BE2C (cell line): ENCODE results near the gene VPS26B.
A peak's percentile ranks its signal among the peaks of the same experiment; 100 is the strongest.

Experiments used
- DNase-seq: peaks from one replicate; pipeline ENCODE4 v3.0.0-alpha.2; 2020
- H3K27me3 ChIP-seq: fragments of 250-450 bp; sonication (Bioruptor Pico); 2 replicates; pipeline ENCODE4 v1.5.1; 2020; ENCODE audit warnings: mild to moderate bottlenecking
- H3K36me3 ChIP-seq: fragments of 250-450 bp; sonication (Bioruptor Pico); 2 replicates; pipeline ENCODE4 v1.5.1; 2020; ENCODE audit warnings: mild to moderate bottlenecking
- H3K4me1 ChIP-seq: fragments of 250-450 bp; sonication (Bioruptor Pico); 2 replicates; pipeline ENCODE4 v1.5.1; 2020
- H3K4me3 ChIP-seq: 2 replicates; pipeline ENCODE4 v1.5.1; 2011; ENCODE audit warnings: low read depth, low read length
- H3K9me3 ChIP-seq: fragments of 250-450 bp; sonication (Bioruptor Pico); 2 replicates; pipeline ENCODE4 v1.5.1; 2020
- TF ChIP-seq, protein P1 (sequence below): IDR thresholded peaks from 2 replicates; pipeline ENCODE4 v1.5.1; 2012; ENCODE audit warnings: mild to moderate bottlenecking, low read depth, low read length

Gene VPS26B

DNA sequence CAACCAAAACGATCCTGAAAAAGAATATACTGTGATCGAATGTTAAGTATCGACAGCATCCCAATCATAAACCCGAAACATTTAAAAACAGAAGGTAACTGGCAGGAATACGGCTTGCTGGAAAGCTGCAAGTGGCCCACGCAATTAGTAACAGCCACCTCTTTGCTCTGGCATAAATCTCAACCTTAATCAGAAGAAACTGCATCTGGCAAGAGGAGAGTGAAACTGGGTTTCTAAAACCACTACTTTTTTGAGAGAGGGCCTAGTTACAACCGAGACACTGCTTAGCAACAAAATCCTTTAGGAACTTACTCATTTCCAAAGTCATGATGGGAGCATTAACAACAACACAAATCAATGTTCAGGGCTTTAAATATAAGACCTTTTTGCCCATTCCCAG, 8.6 kb upstream of the VPS26B start:
- H3K36me3 ChIP-seq = peaks cover 53% of the 10 kb centered on the region
- H3K27me3 ChIP-seq = no peaks in the 10 kb centered on the region
- TF ChIP-seq, protein P1, sequence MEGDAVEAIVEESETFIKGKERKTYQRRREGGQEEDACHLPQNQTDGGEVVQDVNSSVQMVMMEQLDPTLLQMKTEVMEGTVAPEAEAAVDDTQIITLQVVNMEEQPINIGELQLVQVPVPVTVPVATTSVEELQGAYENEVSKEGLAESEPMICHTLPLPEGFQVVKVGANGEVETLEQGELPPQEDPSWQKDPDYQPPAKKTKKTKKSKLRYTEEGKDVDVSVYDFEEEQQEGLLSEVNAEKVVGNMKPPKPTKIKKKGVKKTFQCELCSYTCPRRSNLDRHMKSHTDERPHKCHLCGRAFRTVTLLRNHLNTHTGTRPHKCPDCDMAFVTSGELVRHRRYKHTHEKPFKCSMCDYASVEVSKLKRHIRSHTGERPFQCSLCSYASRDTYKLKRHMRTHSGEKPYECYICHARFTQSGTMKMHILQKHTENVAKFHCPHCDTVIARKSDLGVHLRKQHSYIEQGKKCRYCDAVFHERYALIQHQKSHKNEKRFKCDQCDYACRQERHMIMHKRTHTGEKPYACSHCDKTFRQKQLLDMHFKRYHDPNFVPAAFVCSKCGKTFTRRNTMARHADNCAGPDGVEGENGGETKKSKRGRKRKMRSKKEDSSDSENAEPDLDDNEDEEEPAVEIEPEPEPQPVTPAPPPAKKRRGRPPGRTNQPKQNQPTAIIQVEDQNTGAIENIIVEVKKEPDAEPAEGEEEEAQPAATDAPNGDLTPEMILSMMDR = no peak
- no peak overlapping the region for H3K4me3 ChIP-seq
- DNase-seq = no peak
- no peaks in the 10 kb centered on the region for H3K9me3 ChIP-seq
- H3K4me1 ChIP-seq = no peaks in the 10 kb centered on the region; the same call in none of the 2 replicates

DNA sequence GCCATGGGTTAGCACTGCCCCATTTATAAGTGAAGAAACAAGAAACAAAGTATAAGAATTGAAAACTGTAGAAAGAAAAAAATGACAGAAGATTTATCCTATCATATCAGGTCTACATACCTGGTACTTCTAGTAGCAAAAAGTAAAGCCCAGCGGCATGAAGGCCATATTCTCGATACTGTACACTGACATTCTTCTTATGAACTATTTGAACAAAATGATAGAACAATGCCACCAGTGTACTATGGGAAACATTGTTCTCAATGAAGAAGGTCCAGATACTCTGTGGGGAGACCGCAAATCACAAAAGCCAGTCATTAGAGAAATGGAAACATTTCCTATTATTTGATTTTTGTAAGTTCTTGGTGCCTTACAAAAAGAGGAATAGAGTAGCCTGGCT, 7.7 kb upstream of the VPS26B start:
- Histone ChIP-seq H3K9me3 (no peaks in the 10 kb centered on the region), H3K36me3 (peaks cover 46% of the 10 kb centered on the region), H3K4me3 (no peak overlapping the region), H3K4me1 (peaks cover under 1% of the 10 kb centered on the region), H3K27me3 (no peaks in the 10 kb centered on the region)
- TF ChIP-seq, protein P1 = no peak
- DNase-seq = no peak

DNA sequence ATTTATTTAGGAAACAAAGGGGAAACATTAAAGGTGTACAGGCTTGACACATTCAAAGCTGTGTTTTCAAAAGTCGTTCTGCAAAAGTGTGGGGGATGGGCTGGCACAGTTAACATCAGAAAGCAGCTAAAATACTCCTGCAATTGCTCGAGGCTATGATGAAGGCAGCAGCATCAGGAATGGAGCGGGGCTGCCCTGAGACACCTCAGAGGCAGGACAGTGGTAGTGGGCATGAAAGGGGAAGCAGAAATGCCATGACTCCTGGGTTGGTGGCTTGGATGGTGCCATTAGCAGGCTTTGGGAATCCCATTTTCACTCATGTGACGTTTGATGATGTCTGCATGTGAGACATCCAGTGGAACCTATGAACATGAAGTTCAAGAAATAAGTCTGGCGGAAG, 1.4 kb upstream of the VPS26B start:
- DNase-seq = no peak
- Histone ChIP-seq H3K4me1 (peaks cover 9% of the 10 kb centered on the region), H3K9me3 (no peaks in the 10 kb centered on the region), H3K4me3 (peak overlapping the region; percentile 90), H3K27me3 (no peaks in the 10 kb centered on the region), H3K36me3 (peaks cover 21% of the 10 kb centered on the region)
- TF ChIP-seq, protein P1 = no peak

DNA sequence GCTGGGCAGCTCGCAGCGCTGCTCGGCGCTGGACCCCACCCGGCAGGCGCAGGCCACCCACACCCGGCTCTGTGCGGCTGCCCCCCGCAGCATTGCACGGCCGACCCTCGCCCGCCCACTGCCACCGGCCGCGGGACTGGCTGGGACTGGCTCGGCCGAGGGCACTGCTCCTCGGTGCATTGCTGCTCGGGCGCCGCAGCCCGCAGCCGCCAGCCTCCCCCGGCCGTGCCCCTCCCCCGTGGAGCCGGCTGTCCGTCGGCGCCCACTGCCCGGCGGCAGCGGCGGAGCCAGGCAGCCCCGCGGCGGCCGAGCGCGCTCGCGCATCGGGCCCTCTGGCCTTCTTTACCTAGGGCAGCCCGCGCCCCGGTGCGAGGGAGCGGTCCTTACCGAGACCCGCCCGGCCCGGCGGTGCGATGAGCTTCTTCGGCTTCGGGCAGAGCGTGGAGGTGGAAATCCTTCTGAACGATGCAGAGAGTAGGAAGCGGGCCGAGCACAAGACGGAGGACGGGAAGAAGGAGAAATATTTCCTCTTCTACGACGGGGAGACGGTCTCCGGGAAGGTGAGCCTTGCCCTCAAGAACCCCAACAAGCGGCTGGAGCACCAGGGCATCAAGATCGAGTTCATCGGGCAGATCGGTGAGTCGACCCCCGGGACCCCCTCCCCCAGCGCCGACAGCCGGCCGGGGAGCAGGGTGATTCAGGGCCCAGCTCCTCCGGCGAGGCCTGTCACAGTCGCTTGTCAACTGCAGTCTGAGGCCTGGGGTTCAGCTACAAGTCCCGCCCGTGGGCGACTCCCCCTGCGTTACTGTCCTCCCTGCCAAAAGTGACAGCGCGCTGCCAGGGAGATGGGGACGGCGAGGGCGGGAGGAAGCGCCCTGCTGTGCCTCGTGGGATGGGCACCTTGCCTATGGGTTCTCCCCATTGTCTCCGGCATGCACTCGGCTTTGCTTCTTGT, 516 bp downstream of the VPS26B start:
- Histone ChIP-seq H3K4me1 (peaks cover 10% of the 10 kb centered on the region), H3K4me3 (peak overlapping the region; percentile 90), H3K27me3 (no peaks in the 10 kb centered on the region), H3K9me3 (no peaks in the 10 kb centered on the region), H3K36me3 (peaks cover 3% of the 10 kb centered on the region; the same call in 1 of the 2 replicates)
- TF ChIP-seq, protein P1 = no peak
- peak; percentile 75 for DNase-seq

DNA sequence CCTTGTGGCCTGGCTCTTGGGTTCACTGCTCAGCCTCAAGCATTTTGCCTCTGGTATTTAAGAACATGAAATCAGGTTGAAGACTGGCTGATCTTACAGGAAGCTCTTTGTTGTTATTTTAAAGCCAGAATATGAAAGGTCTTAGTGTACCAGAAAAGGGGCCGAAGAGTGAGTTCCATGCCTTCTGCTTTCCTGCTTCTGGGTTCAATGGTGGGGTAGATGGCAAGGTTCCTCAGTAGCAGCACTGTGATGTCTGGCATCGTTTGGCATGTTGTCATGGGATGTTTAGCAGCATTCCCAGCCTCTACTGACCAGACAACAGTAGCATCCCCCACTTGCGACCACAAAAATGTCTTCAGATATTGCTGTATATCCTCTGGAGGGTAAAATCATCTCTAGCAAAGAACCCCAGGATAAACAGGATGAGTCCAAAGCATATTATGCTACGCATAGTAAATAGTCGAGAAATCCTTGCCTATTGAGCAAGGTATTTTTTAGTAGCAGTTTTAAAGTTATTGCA, 2.4 kb downstream of the VPS26B start:
- H3K9me3 ChIP-seq = no peaks in the 10 kb centered on the region
- peaks cover 21% of the 10 kb centered on the region for H3K4me1 ChIP-seq
- no peaks in the 10 kb centered on the region for H3K27me3 ChIP-seq
- peak overlapping the region; percentile 90 for H3K4me3 ChIP-seq
- H3K36me3 ChIP-seq = no peaks in the 10 kb centered on the region; the same call in 1 of the 2 replicates
- DNase-seq = no peak
- TF ChIP-seq, protein P1 = no peak

DNA sequence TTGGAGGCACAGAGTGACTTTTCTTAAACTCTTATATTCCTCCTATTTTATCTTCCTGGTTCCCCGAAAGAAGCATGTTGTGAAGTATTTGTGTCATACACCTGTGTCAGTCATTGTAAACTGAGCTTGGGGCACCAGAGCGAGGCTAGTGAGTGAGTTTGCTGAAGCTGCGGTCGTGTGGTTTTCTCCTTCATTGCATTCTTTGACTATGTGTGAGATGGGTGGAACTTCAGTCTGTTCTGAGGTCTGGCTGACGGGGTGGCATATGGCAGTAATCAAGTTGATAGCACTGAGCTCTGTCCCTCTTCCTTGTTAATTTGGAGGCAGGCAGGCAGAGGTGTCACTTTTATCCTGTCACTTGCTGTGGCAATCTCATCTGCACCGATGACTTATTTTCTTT, 4.2 kb downstream of the VPS26B start:
- TF ChIP-seq, protein P1 = no peak
- no peak overlapping the region for H3K4me3 ChIP-seq
- H3K27me3 ChIP-seq = no peaks in the 10 kb centered on the region
- H3K36me3 ChIP-seq = 0 out of 2 replicates have a peak, but pooled peaks cover 3% of the 10 kb centered on the region
- DNase-seq = no peak
- no peaks in the 10 kb centered on the region for H3K9me3 ChIP-seq
- H3K4me1 ChIP-seq = peaks cover 22% of the 10 kb centered on the region
